A549 (cell line): Measurements from ENCODE around the gene TCP1.
"Not testable (repeated sequence)": the region's sequence is repeated elsewhere in the genome, so short reads cannot be mapped to it uniquely, and the experiment has no call there.

ENCODE experiments used
- ATOH8 ChIP-seq: fragments of 250-450 bp; sonication (Bioruptor Pico); IDR thresholded peaks from 2 replicates; pipeline ENCODE4 v1.5.0; 2020; ENCODE audit warnings: low read depth, mild to moderate bottlenecking, moderate library complexity
- BHLHE40 ChIP-seq: IDR thresholded peaks from 2 replicates; pipeline ENCODE4 v1.6.1; 2012; ENCODE audit warnings: low read depth, low read length, inconsistent platforms
- CTCF ChIP-seq: fragments of >200 bp; sonication (Bioruptor Twin); formaldehyde crosslinking; IDR thresholded peaks from 3 replicates; pipeline ENCODE4 v1.5.1; 2016
- ELK1 ChIP-seq: fragments of 150-350 bp; IDR thresholded peaks from 2 replicates; pipeline ENCODE4 v1.6.1; 2014; ENCODE audit warnings: low read depth, mild to moderate bottlenecking, low read length
- EP300 ChIP-seq, 2 experiments: fragments of >200 bp; sonication (Bioruptor Twin); formaldehyde crosslinking; IDR thresholded peaks; 2 replicates in 1 of 2; 3 replicates in 1 of 2; pipeline ENCODE4 v1.6.1; 2016 to 2017
- HES2 ChIP-seq: fragments of >200 bp; sonication (Bioruptor Twin); formaldehyde crosslinking; IDR thresholded peaks from 2 replicates; pipeline ENCODE4 v1.6.1; 2016
- JUN ChIP-seq, 2 experiments: fragments of >200 bp; sonication (Bioruptor Twin); formaldehyde crosslinking; IDR thresholded peaks; 2 replicates in 1 of 2; 3 replicates in 1 of 2; pipeline ENCODE4 v1.6.1; 2016 to 2017
- MAFK ChIP-seq: fragments of 450-650 bp; IDR thresholded peaks from 2 replicates; pipeline ENCODE4 v1.6.1; 2014; ENCODE audit not compliant: partially characterized antibody
- MAX ChIP-seq: IDR thresholded peaks from 2 replicates; pipeline ENCODE4 v1.6.1; 2012
- MAZ ChIP-seq: fragments of 150-350 bp; IDR thresholded peaks from 2 replicates; pipeline ENCODE4 v1.6.1; 2014; ENCODE audit warnings: antibody characterized with exemption, low read depth, low read length, borderline replicate concordance
- MYC ChIP-seq: IDR thresholded peaks from 2 replicates; pipeline ENCODE4 v1.6.1; 2012; ENCODE audit warnings: mild to moderate bottlenecking, inconsistent platforms, low read length, improper control_type of control experiment, borderline replicate concordance
- RAD21 ChIP-seq, 2 experiments: fragments of >200 bp in 1 of 2; sonication (Bioruptor Twin) in 1 of 2; formaldehyde crosslinking in 1 of 2; IDR thresholded peaks in 1 of 2; conservative IDR thresholded peaks in 1 of 2; 2 replicates in 1 of 2; 3 replicates in 1 of 2; pipeline ENCODE4 v1.6.1; 2012 to 2018; ENCODE audit warnings: inconsistent platforms in 1 of 2
- RCOR1 ChIP-seq: fragments of 150-350 bp; IDR thresholded peaks from 2 replicates; pipeline ENCODE4 v1.6.1; 2014; ENCODE audit warnings: antibody characterized with exemption, low read length, low read depth
- ZFP36 ChIP-seq: fragments of 450-650 bp; IDR thresholded peaks from 2 replicates; pipeline ENCODE4 v1.6.1; 2014; ENCODE audit warnings: borderline replicate concordance; ENCODE audit not compliant: partially characterized antibody

GRCh38 chr6:159816775-159817174 lies 27.4 kb upstream of the TCP1 start:
- not testable (repeated sequence) for TF ChIP-seq MAX; MYC; MAZ; EP300 (IDR thresholded peaks at IDR 0.05); CTCF; ATOH8; RCOR1; JUN (IDR thresholded peaks at IDR 0.05); RAD21 (conservative IDR thresholded peaks at IDR 0.05 in 1 of 2, IDR thresholded peaks at IDR 0.05 in 1 of 2); ZFP36; ELK1; HES2; MAFK; BHLHE40
